Neutrophil (primary cell): ENCODE measurements around the gene GPR34.

Source experiments
- H3K27ac ChIP-seq: fragments of 200-600 bp; sonication (generic); 2 replicates; pipeline ENCODE4 v1.5.1; 2016; ENCODE audit warnings: mild to moderate bottlenecking, moderate library complexity
- H3K27me3 ChIP-seq: fragments of 200-600 bp; sonication (generic); 2 replicates; pipeline ENCODE4 v1.6.0; 2016; ENCODE audit warnings: mild to moderate bottlenecking
- H3K36me3 ChIP-seq: fragments of 200-600 bp; sonication (generic); 2 replicates; pipeline ENCODE4 v1.5.1; 2017
- H3K4me1 ChIP-seq, 2 experiments: fragments of 200-600 bp in 1 of 2; sonication (generic) in 1 of 2; 1 replicate in 1 of 2; 2 replicates in 1 of 2; pipeline versions ENCODE4 v1.5.1 to v1.6.1; 2013 to 2016; ENCODE audit warnings: low read depth in 1 of 2, low read length in 1 of 2, mild to moderate bottlenecking in 1 of 2, moderate library complexity in 1 of 2; ENCODE audit not compliant: control insufficient read depth in 1 of 2, insufficient read depth in 1 of 2
- H3K4me3 ChIP-seq, 2 experiments: fragments of 200-600 bp in 1 of 2; sonication (generic) in 1 of 2; 1 replicate in 1 of 2; 2 replicates in 1 of 2; pipeline ENCODE4 v1.5.1; 2013 to 2016; ENCODE audit warnings: low read depth in 1 of 2, low read length in 1 of 2, mild to moderate bottlenecking in 1 of 2, moderate library complexity in 1 of 2
- H3K9me3 ChIP-seq: fragments of 200-600 bp; sonication (generic); 2 replicates; pipeline ENCODE4 v1.5.1; 2016
- TF ChIP-seq, protein P1 (sequence below): fragments of 200-600 bp; sonication (generic); IDR thresholded peaks from 2 replicates; pipeline ENCODE4 v1.5.1; 2016; ENCODE audit warnings: antibody characterized with exemption

The GPR34 gene

GRCh38 chrX:41728125-41728524 is 39.4 kb downstream of the GPR34 start:
- Histone ChIP-seq H3K4me1 (peaks cover 13 to 15% of the 10 kb centered on the region in 2 experiments), H3K27ac (no peak overlapping the region), H3K36me3 (no peaks in the 10 kb centered on the region), H3K4me3 (no peak overlapping the region), H3K27me3 (no peaks in the 10 kb centered on the region), H3K9me3 (no peaks in the 10 kb centered on the region)
- TF ChIP-seq, protein P1, sequence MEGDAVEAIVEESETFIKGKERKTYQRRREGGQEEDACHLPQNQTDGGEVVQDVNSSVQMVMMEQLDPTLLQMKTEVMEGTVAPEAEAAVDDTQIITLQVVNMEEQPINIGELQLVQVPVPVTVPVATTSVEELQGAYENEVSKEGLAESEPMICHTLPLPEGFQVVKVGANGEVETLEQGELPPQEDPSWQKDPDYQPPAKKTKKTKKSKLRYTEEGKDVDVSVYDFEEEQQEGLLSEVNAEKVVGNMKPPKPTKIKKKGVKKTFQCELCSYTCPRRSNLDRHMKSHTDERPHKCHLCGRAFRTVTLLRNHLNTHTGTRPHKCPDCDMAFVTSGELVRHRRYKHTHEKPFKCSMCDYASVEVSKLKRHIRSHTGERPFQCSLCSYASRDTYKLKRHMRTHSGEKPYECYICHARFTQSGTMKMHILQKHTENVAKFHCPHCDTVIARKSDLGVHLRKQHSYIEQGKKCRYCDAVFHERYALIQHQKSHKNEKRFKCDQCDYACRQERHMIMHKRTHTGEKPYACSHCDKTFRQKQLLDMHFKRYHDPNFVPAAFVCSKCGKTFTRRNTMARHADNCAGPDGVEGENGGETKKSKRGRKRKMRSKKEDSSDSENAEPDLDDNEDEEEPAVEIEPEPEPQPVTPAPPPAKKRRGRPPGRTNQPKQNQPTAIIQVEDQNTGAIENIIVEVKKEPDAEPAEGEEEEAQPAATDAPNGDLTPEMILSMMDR: no peak

- no peaks in the 10 kb centered on the region for H3K9me3 ChIP-seq
- H3K4me3 ChIP-seq: no peak overlapping the region
- TF ChIP-seq, protein P1: no peak
- no peaks in the 10 kb centered on the region for H3K4me1 ChIP-seq
- no peak overlapping the region for H3K27ac ChIP-seq
- no peaks in the 10 kb centered on the region for H3K36me3 ChIP-seq
- H3K27me3 ChIP-seq: no peaks in the 10 kb centered on the region
Observed at GRCh38 chrX:41730081-41730480, 41.3 kb downstream of the GPR34 start.

- no peaks in the 10 kb centered on the region for H3K4me1 ChIP-seq
- H3K4me3 ChIP-seq: no peak overlapping the region
- H3K27me3 ChIP-seq: no peaks in the 10 kb centered on the region
- no peaks in the 10 kb centered on the region for H3K36me3 ChIP-seq
- no peaks in the 10 kb centered on the region for H3K9me3 ChIP-seq
- H3K27ac ChIP-seq: no peak overlapping the region
- TF ChIP-seq, protein P1: no peak
Observed at GRCh38 chrX:41732260-41732659, 43.5 kb downstream of the GPR34 start.

DNA sequence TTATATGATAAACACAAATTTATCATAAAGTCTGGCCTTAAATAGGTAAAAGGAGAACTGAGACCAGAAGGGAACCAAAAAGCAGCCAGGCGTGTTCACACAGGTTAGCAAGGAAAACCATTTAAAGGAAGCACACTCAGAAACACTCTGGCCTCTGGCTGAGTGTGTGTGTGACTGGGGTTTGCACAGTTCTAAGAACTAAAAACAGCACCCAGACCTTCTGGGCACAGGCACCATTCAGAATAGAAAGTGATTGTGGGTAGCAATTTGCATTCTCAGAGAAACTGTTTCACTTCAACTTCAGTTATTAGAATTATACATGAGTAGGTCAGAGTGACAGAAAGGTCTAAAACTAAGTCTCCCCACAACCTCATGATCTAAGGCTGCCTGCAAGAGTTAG is 45.2 kb downstream of the GPR34 start:
- Histone ChIP-seq H3K4me3 (no peak overlapping the region), H3K9me3 (no peaks in the 10 kb centered on the region), H3K27ac (no peak overlapping the region), H3K4me1 (no peaks in the 10 kb centered on the region), H3K36me3 (no peaks in the 10 kb centered on the region), H3K27me3 (no peaks in the 10 kb centered on the region)
- TF ChIP-seq, protein P1: no peak

- TF ChIP-seq, protein P1: no peak
- no peaks in the 10 kb centered on the region for H3K4me1 ChIP-seq
- no peak overlapping the region for H3K4me3 ChIP-seq
- H3K27me3 ChIP-seq: no peaks in the 10 kb centered on the region
- no peaks in the 10 kb centered on the region for H3K9me3 ChIP-seq
- no peak overlapping the region for H3K27ac ChIP-seq
- H3K36me3 ChIP-seq: no peaks in the 10 kb centered on the region
Observed at GRCh38 chrX:41734530-41734929, 45.8 kb downstream of the GPR34 start.

- Histone ChIP-seq H3K27me3 (no peaks in the 10 kb centered on the region), H3K27ac (no peak overlapping the region), H3K4me1 (no peaks in the 10 kb centered on the region), H3K4me3 (no peak overlapping the region), H3K36me3 (no peaks in the 10 kb centered on the region), H3K9me3 (no peaks in the 10 kb centered on the region)
- TF ChIP-seq, protein P1: no peak
Observed at GRCh38 chrX:41737065-41737464, 48.3 kb downstream of the GPR34 start.
